Measurements from ENCODE around the gene CCDC181. TPM values are rescaled to one million over a fixed set of nuclear protein-coding genes. Genes with fewer than 3 reads are reported as not detected.
"Not testable (repeated sequence)": the region's sequence is repeated elsewhere in the genome, so short reads cannot be mapped to it uniquely, and the experiment has no call there.

CCDC181 gene
- total RNA-seq, result 0.41 and 0.58 TPM in 2 replicates

GRCh38 chr1:169427081-169427641 lies at the start of gene CCDC181:
TSS of gene CCDC181 (minus strand) at chr1:169427474. CDS start at chr1:169424927, 2,547 bp downstream.
- peak; percentile 7 for DNase-seq (ENCODE audit: extremely low read depth, low read depth, low spot score)

DNA sequence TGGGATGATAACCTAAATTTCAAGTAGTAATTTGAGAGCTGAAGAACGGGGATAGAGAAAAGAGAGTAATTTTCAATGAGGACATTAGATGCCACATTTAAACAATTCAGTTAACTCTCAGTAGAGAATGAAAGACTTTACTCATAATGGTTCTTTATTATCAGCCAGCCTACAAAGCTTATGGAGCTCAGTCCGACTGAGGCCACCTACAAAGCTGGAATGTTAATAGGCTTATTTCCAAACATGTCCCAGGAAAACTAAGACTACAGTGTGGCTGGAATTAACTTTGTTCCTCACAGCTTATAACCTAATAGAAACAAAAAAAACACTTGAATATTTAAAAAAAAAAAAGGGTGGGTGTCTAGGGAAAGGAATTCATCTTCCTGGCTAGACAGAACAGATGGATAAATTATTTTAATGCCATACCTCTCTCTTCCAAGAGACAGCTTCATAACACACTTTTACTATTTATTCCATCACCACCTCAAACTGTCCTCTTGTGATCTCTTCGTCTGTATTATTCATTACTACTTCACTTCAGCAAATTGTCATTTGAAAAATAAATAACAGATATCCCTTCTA lies 48.6 kb upstream of the CCDC181 start:
- DNase-seq (ENCODE audit: extremely low read depth, low read depth, low spot score), result no peak

GRCh38 chr1:169474302-169474995 lies 47.2 kb upstream of the CCDC181 start:
- no peak for DNase-seq (ENCODE audit: extremely low read depth, low read depth, low spot score)

DNA sequence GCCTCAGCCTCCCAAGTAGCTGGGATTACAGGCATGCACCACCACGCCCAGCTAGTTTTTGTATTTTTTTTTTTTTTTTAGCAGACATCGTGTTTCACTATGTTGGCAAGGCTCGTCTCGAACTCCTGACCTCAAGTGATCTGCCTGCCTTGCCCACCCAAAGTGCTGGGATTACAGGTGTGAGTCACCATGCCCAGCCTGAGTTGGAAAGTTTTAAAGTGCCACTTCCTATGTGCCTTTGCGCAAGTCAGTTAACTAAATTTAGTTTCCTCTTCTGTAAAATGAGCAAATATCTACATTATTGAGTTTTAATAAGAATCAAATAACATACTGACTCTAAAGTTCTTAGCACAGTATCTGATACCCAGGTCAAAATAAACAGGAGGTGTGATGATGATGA lies 46.1 kb upstream of the CCDC181 start:
- no peak for DNase-seq (ENCODE audit: extremely low read depth, low read depth, low spot score)

- no peak for DNase-seq (ENCODE audit: extremely low read depth, low read depth, low spot score)
Observed at GRCh38 chr1:169472738-169473137, 45.5 kb upstream of the CCDC181 start.

GRCh38 chr1:169468982-169469381 lies 41.7 kb upstream of the CCDC181 start:
- no peak for DNase-seq (ENCODE audit: extremely low read depth, low read depth, low spot score)

DNA sequence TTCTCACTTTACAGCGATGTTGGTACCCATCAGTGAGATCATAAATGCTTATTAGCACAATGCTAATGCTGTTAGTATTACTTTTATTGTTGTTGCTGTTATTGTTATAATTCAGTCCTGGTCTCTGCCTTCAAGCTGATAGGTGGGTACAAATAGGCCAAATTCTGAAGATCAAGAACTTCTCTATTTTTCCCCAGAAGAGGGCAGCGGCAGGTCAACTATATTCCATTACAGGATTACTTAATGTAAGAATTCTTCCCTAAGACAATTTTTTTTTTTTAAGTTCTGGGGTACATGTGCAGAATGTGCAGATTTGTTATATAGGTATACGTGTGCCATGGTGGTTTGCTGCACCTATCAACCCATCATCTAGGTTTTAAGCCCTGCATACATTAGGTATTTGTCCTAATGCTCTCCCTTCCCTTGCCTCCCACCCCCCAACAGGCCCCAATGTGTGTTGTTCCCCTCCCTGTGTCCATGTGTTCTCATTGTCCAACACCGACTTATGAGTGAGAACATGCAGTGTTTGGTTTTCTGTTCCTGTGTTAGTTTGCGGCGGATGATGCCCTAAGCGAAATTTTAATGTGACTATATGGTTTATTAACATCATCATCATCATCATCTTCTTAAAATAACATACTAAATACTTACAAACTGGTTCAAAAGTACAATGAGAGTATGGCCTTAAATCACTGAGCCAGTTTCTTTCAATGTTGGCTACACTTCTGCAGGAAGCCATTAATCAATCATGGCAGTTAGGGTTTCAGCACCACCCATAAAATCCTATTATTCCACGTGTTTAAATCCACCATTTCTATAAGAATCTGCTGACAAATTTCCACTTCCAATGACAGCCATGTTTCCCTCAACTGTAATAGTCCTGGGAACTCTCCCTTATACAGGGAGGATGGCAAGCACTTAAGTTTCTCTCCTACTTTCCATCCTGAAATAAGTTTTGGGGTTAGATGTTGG lies 39.3 kb upstream of the CCDC181 start:
- DNase-seq (ENCODE audit: extremely low read depth, low read depth, low spot score), result no peak

GRCh38 chr1:169465281-169465680 lies 38.0 kb upstream of the CCDC181 start:
- DNase-seq (ENCODE audit: extremely low read depth, low read depth, low spot score), result no peak

DNA sequence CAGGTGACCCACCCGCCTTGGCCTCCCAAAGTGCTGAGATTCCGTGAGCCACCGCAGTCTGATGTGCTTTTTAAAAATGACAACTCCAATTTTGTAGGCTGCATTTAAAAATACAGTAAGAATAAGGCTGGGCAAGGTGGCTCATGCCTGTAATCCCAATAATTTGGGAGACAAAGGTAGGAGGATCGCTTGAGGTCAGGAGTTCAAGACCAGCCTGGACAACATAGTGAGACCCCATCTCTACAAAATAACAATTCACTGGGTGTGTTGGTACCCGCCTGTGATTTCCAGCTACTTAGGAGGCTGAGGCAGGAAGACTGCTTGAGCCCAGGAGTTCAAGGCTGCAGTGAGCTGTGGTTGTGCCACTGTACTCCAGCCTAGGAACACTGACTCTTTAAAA lies 35.1 kb upstream of the CCDC181 start:
- no peak for DNase-seq (ENCODE audit: extremely low read depth, low read depth, low spot score)

- no peak for DNase-seq (ENCODE audit: extremely low read depth, low read depth, low spot score)
Observed at GRCh38 chr1:169461390-169462000, 34.2 kb upstream of the CCDC181 start.

- DNase-seq (ENCODE audit: extremely low read depth, low read depth, low spot score), result no peak
Observed at GRCh38 chr1:169460191-169460833, 33.0 kb upstream of the CCDC181 start.

DNA sequence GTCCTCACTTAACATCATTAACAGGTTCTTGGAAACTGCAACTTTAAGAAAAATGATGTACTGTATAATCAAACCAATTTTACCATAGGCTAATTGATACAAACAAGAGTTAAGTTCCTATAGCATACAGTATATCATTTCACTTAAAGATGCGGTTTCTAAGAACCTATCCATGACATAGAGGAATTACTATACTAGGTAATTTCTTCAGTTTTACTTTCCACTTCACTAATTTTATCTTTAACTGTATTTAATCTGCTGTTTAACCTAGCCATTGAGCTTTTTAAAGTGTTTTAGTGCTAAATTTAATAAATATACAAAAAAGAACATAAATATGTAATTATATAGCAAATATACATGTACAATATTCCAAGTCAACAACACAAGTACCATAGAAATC lies 30.2 kb upstream of the CCDC181 start:
- DNase-seq (ENCODE audit: extremely low read depth, low read depth, low spot score), result no peak

DNA sequence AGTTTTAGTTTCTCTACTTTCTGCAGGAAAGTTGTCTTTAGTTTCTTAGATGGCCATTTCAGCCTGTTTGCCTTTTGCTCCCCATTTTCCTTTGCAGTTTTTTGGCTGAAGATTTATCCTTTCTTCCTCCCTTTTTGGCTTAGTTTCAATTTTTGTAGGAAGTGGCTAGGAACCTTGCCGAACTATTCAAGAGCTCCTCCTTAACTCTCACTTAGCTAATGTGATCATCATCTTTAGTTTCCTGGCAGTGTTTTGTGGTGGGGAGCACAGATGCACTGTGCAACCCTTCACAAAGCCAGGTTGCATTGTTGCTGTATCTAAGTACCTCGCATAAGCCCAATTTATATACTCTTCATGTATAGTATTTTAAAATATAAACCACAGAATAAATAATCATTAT lies 28.8 kb upstream of the CCDC181 start:
- no peak for DNase-seq (ENCODE audit: extremely low read depth, low read depth, low spot score)

DNA sequence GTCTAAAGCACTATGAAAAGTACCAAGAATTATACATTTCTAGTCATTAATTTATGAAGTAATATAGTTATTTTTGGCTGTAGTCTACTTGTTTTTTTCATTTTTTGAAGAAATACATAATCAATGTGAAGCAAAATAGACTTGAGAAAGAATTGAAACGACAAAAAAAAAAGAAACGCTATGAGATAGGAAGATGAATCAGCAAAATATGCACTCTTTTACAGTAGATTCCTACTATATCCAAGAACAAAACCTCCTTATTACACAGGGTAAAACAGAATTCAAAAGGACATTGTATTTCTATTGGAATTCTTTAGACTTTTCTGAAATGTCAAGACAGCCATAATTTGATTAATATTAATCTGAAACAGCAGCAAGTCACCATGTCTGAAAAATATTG lies 25.6 kb upstream of the CCDC181 start:
- DNase-seq (ENCODE audit: extremely low read depth, low read depth, low spot score), result no peak

DNA sequence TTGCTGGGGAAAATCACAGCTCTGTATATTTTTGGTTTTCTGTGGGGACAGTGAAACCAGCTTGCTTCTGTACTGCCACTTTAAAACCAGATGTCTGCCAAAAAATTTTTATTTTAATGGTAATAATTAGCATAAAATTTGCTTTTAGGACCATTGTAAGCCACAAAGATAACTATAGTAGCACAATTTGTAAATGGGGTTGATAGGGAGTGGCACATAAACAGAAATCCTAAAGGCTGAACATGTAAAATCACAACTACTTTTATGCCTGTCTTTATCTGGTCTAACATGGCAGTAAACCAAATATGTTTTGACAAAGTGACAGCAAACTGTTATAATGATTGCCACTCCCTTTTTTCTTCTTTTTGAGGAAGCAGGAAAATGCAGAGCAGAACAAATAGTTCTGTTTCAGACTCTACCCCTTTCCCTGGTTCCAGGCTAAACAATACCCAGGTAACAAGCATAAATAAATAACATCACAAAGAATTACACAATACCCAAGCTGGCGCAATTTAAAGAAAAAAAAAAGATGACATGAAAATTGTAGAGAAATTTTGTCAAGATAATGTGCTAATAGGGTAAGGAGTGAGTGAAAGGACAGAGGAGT lies 24.0 kb upstream of the CCDC181 start:
- DNase-seq (ENCODE audit: extremely low read depth, low read depth, low spot score), result no peak

DNA sequence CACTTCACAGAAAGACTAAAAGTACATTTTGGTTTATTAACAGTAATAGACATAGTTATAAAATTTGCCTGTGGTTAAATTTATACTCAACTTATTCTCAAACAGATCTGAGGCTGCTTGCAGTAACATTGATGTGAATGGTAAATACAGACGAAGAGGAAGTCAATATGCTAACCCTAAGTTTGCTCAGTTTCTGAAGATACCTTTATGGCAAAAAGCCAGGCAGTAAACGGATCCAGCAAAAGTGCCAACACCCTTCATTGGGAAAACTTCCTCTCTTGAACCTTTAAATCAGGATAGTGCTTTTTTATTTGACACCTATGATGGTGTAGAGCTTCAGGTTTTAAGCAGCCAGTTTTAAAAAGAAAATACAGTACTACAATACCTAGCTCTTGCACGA lies 16.6 kb upstream of the CCDC181 start:
- DNase-seq (ENCODE audit: extremely low read depth, low read depth, low spot score), result no peak

GRCh38 chr1:169426174-169426705 lies 1.0 kb downstream of the CCDC181 start:
- no peak for DNase-seq (ENCODE audit: extremely low read depth, low read depth, low spot score)

- no peak for DNase-seq (ENCODE audit: extremely low read depth, low read depth, low spot score)
Observed at GRCh38 chr1:169421309-169421708, 6.0 kb downstream of the CCDC181 start.

DNA sequence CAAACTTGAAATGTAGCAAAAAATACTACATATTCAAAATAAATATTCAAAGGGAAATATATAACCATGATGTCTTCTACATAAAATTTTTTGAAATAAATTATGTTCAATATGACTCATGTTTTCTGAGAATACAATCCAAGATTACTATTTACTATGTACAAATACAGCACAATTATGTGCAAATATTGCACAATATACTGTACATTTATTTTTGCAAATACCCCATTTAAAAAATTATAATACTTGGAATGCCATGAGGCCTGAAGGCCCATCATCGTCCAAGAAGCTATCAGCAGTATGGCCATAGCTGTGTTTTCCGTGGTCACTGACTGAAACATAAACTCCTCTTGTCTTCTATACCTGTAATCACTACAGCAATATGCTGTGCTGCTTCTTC lies 12.3 kb downstream of the CCDC181 start:
- no peak for DNase-seq (ENCODE audit: extremely low read depth, low read depth, low spot score)

- not testable (repeated sequence) for DNase-seq (ENCODE audit: extremely low read depth, low read depth, low spot score)
Observed at GRCh38 chr1:169408340-169408739, 18.9 kb downstream of the CCDC181 start.

All from glomerular endothelial cell (primary cell).